GM12875 (cell line): ENCODE data around the gene LIMK2.
A peak's percentile ranks its signal among the peaks of the same experiment; 100 is the strongest.
"Not testable (repeated sequence)": the region's sequence is repeated elsewhere in the genome, so short reads cannot be mapped to it uniquely, and the experiment has no call there.

Source experiments
- H3K4me3 ChIP-seq: one replicate; pipeline ENCODE4 v1.5.1; 2011; ENCODE audit warnings: low read depth, low read length, control low read depth
- TF ChIP-seq, protein P1 (sequence below): IDR thresholded peaks from 2 replicates; pipeline ENCODE4 v1.5.1; 2011; ENCODE audit warnings: low read depth, mild to moderate bottlenecking, control low read depth, inconsistent platforms, low read length, moderate library complexity, borderline replicate concordance; ENCODE audit not compliant: insufficient read depth

LIMK2 gene

GRCh38 chr22:31230871-31231621, 18.9 kb downstream of the LIMK2 start:
- no peak overlapping the region for H3K4me3 ChIP-seq
- TF ChIP-seq, protein P1, sequence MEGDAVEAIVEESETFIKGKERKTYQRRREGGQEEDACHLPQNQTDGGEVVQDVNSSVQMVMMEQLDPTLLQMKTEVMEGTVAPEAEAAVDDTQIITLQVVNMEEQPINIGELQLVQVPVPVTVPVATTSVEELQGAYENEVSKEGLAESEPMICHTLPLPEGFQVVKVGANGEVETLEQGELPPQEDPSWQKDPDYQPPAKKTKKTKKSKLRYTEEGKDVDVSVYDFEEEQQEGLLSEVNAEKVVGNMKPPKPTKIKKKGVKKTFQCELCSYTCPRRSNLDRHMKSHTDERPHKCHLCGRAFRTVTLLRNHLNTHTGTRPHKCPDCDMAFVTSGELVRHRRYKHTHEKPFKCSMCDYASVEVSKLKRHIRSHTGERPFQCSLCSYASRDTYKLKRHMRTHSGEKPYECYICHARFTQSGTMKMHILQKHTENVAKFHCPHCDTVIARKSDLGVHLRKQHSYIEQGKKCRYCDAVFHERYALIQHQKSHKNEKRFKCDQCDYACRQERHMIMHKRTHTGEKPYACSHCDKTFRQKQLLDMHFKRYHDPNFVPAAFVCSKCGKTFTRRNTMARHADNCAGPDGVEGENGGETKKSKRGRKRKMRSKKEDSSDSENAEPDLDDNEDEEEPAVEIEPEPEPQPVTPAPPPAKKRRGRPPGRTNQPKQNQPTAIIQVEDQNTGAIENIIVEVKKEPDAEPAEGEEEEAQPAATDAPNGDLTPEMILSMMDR, result peak; percentile 65

DNA sequence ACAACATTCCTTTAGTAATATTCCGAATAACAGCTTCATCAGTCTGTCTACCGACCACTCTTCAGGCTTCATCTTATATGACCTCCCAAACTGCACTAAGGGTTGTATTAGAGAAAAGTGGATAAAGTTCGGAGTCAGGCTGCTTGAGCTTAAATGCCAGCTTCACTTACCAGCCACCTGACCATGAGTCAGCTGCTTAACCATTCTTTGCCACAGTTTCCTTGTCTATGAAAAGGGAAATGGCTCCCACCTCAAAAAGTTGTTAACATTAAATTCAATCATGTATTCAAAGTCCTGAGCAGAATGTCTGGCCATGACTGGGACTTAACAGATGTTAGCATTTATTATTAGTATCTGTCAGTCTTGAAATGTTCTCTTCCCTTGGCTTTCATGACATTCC, 20.9 kb downstream of the LIMK2 start:
- TF ChIP-seq, protein P1, result no peak

DNA sequence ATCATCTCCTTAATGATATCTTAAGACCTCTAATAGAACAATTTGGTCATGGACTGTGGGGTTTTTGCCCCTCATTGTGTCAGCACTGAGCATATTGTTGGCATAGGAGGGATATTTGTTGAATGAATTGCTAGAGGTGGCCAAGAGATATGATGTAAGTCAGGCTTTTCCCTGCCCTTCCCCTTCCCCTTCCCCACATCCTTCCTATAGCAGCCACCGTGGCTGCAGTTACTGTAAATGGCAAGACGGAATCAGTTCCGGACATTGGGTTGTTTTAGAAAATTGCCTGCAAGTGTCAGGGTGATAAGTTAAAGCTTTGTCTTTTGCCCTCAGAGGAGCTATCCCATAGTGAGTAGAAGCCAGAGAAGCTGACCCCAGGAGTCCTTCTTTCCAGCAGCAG, 23.0 kb downstream of the LIMK2 start:
- H3K4me3 ChIP-seq, result no peak overlapping the region
- TF ChIP-seq, protein P1, result no peak

More for the DNA sequence above, 20.9 kb downstream of the LIMK2 start:
- H3K4me3 ChIP-seq, result no peak overlapping the region

DNA sequence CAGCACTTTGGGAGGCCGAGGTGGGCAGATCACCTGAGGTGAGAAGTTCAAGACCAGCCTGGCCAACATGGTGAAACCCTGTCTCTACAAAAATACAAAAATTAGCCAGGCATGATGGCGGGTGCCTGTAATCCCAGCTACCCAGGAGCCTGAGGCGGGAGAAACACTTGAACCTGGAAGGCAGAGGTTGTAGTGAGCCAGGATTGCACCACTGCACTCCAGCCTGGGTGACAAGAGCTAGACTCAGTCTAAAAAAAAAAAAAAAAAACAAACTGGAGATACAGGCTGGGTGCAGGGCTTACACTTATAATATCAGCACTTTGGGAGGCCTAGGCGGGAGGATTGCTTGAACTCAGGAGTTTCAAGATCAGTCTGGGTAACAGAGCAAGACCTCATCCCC, 23.9 kb downstream of the LIMK2 start:
- H3K4me3 ChIP-seq, result not testable (repeated sequence)

DNA sequence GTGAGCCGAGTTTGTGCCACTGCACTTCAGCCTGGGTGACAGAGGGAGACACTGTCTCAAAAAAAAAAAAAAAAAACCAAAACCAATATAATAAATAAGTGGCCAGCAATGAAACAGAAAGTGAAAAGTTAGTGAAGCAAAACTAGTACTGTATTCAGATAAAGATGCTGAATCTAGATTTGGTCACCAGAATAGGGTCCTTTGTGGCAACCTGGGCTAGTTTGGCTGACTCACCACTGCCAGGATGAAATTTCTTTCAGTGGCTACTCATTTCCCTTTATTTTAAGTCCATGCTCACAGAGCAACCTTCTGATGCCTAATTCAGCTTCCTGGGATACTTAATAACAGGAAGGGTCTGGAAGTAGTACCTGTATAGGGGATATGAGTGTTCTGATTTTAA, 26.0 kb downstream of the LIMK2 start:
- no peak overlapping the region for H3K4me3 ChIP-seq
- TF ChIP-seq, protein P1, result no peak

GRCh38 chr22:31239771-31240370, 27.8 kb downstream of the LIMK2 start:
- TF ChIP-seq, protein P1, result no peak
- no peak overlapping the region for H3K4me3 ChIP-seq

- H3K4me3 ChIP-seq, result no peak overlapping the region
- TF ChIP-seq, protein P1, result no peak
Observed at GRCh38 chr22:31241200-31241599, 29.1 kb downstream of the LIMK2 start.
